HG03521 (cell line): ENCODE measurements around the gene ZNF132.
"Not testable (repeated sequence)": the region's sequence is repeated elsewhere in the genome, so short reads cannot be mapped to it uniquely, and the experiment has no call there.

Experiments
- ATAC-seq: cut with Tn5 transposase; IDR thresholded peaks from one replicate; pipeline ENCODE4 v1.9.1; 2021; ENCODE audit warnings: mild to moderate bottlenecking, moderate library complexity; ENCODE audit not compliant: unreplicated experiment

The ZNF132 gene

GRCh38 chr19:58468216-58468839, 28.4 kb upstream of the ZNF132 start:
- no peak for ATAC-seq

GRCh38 chr19:58466760-58467589, 27.0 kb upstream of the ZNF132 start, which contains the start of gene ZNF324:
Gene ZNF324, plus strand, starts transcription at chr19:58467080. Its CDS starts 2,106 bp downstream, at chr19:58469186.
- ATAC-seq, result peak; percentile 94

- peak; percentile 19 for ATAC-seq
These were observed 26.3 kb upstream of the ZNF132 start for GRCh38 chr19:58466089-58466759.

GRCh38 chr19:58460039-58460438, 20.1 kb upstream of the ZNF132 start:
- ATAC-seq, result no peak

GRCh38 chr19:58456111-58456510, 16.2 kb upstream of the ZNF132 start:
- no peak for ATAC-seq

- ATAC-seq, result no peak
These were observed 15.4 kb upstream of the ZNF132 start for GRCh38 chr19:58455306-58455705.

- ATAC-seq, result no peak
These were observed 13.8 kb upstream of the ZNF132 start for GRCh38 chr19:58453743-58454142.

GRCh38 chr19:58451358-58452101, 11.6 kb upstream of the ZNF132 start, which contains the start of gene ZNF324B:
Gene ZNF324B, plus strand, starts transcription at chr19:58451622. Its CDS starts 2,080 bp downstream, at chr19:58453702.
- ATAC-seq, result peak; percentile 93

GRCh38 chr19:58450856-58451357, 11.0 kb upstream of the ZNF132 start:
- no peak for ATAC-seq

- not testable (repeated sequence) for ATAC-seq
These were observed 10.0 kb upstream of the ZNF132 start for GRCh38 chr19:58449980-58450379.

GRCh38 chr19:58448860-58449259, 8.9 kb upstream of the ZNF132 start:
- not testable (repeated sequence) for ATAC-seq

- ATAC-seq, result not testable (repeated sequence)
These were observed 3.0 kb upstream of the ZNF132 start for GRCh38 chr19:58442986-58443385.

- no peak for ATAC-seq
These were observed 603 bp upstream of the ZNF132 start for GRCh38 chr19:58440556-58440955.

- ATAC-seq, result no peak
These were observed 5.7 kb downstream of the ZNF132 start for GRCh38 chr19:58434217-58434616.

- no peak for ATAC-seq
These were observed 10.2 kb downstream of the ZNF132 start for GRCh38 chr19:58429745-58430144.

GRCh38 chr19:58428617-58429016, 11.3 kb downstream of the ZNF132 start:
- no peak for ATAC-seq

- ATAC-seq, result no peak
These were observed 22.9 kb downstream of the ZNF132 start for GRCh38 chr19:58417071-58417470.

GRCh38 chr19:58416604-58417003, 23.3 kb downstream of the ZNF132 start:
- no peak for ATAC-seq

- ATAC-seq, result no peak
These were observed 30.8 kb downstream of the ZNF132 start for GRCh38 chr19:58409010-58409790.
